ENCODE results near the gene ADAMTS8.

- TF ChIP-seq CTCF (IDR thresholded peaks at IDR 0.05): no peak
- TF ChIP-seq GABPA (IDR thresholded peaks at IDR 0.05; ENCODE audit: low read depth): no peak
- no peak for TF ChIP-seq NRF1 (IDR thresholded peaks at IDR 0.05; ENCODE audit: low read depth, low read length)
- no peak for TF ChIP-seq FOXM1 (IDR thresholded peaks at IDR 0.05; ENCODE audit: low read depth)
- no peak for TF ChIP-seq TAF1 (IDR thresholded peaks at IDR 0.05; ENCODE audit: borderline replicate concordance, low read depth, low read length)
- no peak for TF ChIP-seq RAD21 (IDR thresholded peaks at IDR 0.05; ENCODE audit: low read length)
- TF ChIP-seq IRF3 (IDR thresholded peaks at IDR 0.05; ENCODE audit: low read depth, low read length): no peak
These were observed 10.2 kb downstream of the ADAMTS8 start for GRCh38 chr11:130418210-130418609.
